ENCODE data around the gene PARS2. TPM values are rescaled to one million over a fixed set of nuclear protein-coding genes. Genes with fewer than 3 reads are reported as not detected.

Gene PARS2
- total RNA-seq, 4 donors from 2014 or later: 2.2 to 6.4 (median 5.6) TPM

GRCh38 chr1:54808443-54809207, 44.3 kb upstream of the PARS2 start:
- no peak for TF ChIP-seq POLR2AphosphoS5 (IDR thresholded peaks at IDR 0.05)
- no peak for TF ChIP-seq POLR2A (IDR thresholded peaks at IDR 0.05)
- no peak for TF ChIP-seq EP300 (IDR thresholded peaks at IDR 0.05)
- no peak for TF ChIP-seq CTCF (IDR thresholded peaks at IDR 0.05)
- Histone ChIP-seq H3K36me3 (no peaks in the 10 kb centered on the region), H3K4me3 (no peak overlapping the region), H3K9me3 (no peaks in the 10 kb centered on the region), H3K4me1 (no peaks in the 10 kb centered on the region), H3K27ac (no peak overlapping the region), H3K27me3 (peaks cover 23% of the 10 kb centered on the region)
- ATAC-seq: no peak
- 71% methylated on average over 11 of the region's 12 CpGs; no CpG with 5 or more reads in 1 of the 2 donors for WGBS, 2 donors (ENCODE audit: low coverage in 1 of 2)

- Histone ChIP-seq H3K4me3 (no peak overlapping the region), H3K9me3 (no peaks in the 10 kb centered on the region), H3K4me1 (no peaks in the 10 kb centered on the region), H3K27me3 (peaks cover 32% of the 10 kb centered on the region), H3K36me3 (no peaks in the 10 kb centered on the region), H3K27ac (no peak overlapping the region)
- WGBS, 2 donors (ENCODE audit: low coverage in 1 of 2): 63 to 94% methylated on average over 2 to 5 of the region's 7 CpGs
- ATAC-seq: no peak
- TF ChIP-seq CTCF (IDR thresholded peaks at IDR 0.05): no peak
- no peak for TF ChIP-seq EP300 (IDR thresholded peaks at IDR 0.05)
- TF ChIP-seq POLR2AphosphoS5 (IDR thresholded peaks at IDR 0.05): no peak
- no peak for TF ChIP-seq POLR2A (IDR thresholded peaks at IDR 0.05)
These were observed 43.4 kb upstream of the PARS2 start for GRCh38 chr1:54807756-54808155.

GRCh38 chr1:54806931-54807611, 42.7 kb upstream of the PARS2 start:
- Histone ChIP-seq H3K4me1 (no peaks in the 10 kb centered on the region), H3K9me3 (no peaks in the 10 kb centered on the region), H3K4me3 (no peak overlapping the region), H3K36me3 (no peaks in the 10 kb centered on the region), H3K27me3 (peaks cover 38% of the 10 kb centered on the region), H3K27ac (no peak overlapping the region)
- ATAC-seq: no peak
- 74% methylated on average over 3 of the region's 11 CpGs; no CpG with 5 or more reads in 1 of the 2 donors for WGBS, 2 donors (ENCODE audit: low coverage in 1 of 2)
- TF ChIP-seq EP300 (IDR thresholded peaks at IDR 0.05) (no peak), POLR2A (IDR thresholded peaks at IDR 0.05) (no peak), CTCF (IDR thresholded peaks at IDR 0.05) (no peak), POLR2AphosphoS5 (IDR thresholded peaks at IDR 0.05) (no peak)

GRCh38 chr1:54805981-54806381, 41.7 kb upstream of the PARS2 start:
- H3K4me3 ChIP-seq: no peak overlapping the region
- peaks cover 49% of the 10 kb centered on the region for H3K27me3 ChIP-seq
- WGBS, 2 donors (ENCODE audit: low coverage in 1 of 2): 60 to 61% methylated on average over 7 to 13 of the region's 35 CpGs

More at GRCh38 chr1:54805981-54806381, 41.7 kb upstream of the PARS2 start:
- TF ChIP-seq POLR2A (IDR thresholded peaks at IDR 0.05) (no peak), CTCF (IDR thresholded peaks at IDR 0.05) (no peak), EP300 (IDR thresholded peaks at IDR 0.05) (no peak), POLR2AphosphoS5 (IDR thresholded peaks at IDR 0.05) (no peak)
- no peak overlapping the region for H3K27ac ChIP-seq
- no peaks in the 10 kb centered on the region for H3K36me3 ChIP-seq
- H3K9me3 ChIP-seq: no peaks in the 10 kb centered on the region
- peaks cover 0 to 9% (median 3%) of the 10 kb centered on the region in 3 donors for H3K4me1 ChIP-seq
- ATAC-seq: no peak
